NB4 (cell line): ENCODE measurements around the gene RRAS2.
"Not testable (repeated sequence)": the region's sequence is repeated elsewhere in the genome, so short reads cannot be mapped to it uniquely, and the experiment has no call there.

Experiments used
- DNase-seq: peaks from one replicate; pipeline ENCODE4 v3.0.0; 2010; ENCODE audit warnings: low read depth
- H3K4me3 ChIP-seq: one replicate; pipeline ENCODE4 v1.5.1; 2011; ENCODE audit warnings: mild to moderate bottlenecking, low read depth, low read length, moderate library complexity
- CTCF ChIP-seq: IDR thresholded peaks from one replicate; pipeline ENCODE4 v1.5.1; 2012; ENCODE audit warnings: low read depth, low read length
- MAX ChIP-seq: IDR thresholded peaks from 2 replicates; pipeline ENCODE4 v1.6.1; 2011; ENCODE audit warnings: low read depth, low read length
- MYC ChIP-seq: IDR thresholded peaks from 2 replicates; pipeline ENCODE4 v1.6.1; 2011; ENCODE audit warnings: low read depth, low read length
- POLR2A ChIP-seq: IDR thresholded peaks from 2 replicates; pipeline ENCODE4 v1.6.1; 2011; ENCODE audit warnings: mild to moderate bottlenecking; ENCODE audit not compliant: insufficient read length; ENCODE audit errors: extremely low read depth

The RRAS2 gene

GRCh38 chr11:14300661-14301304 lies 58.2 kb downstream of the RRAS2 start:
- no peak overlapping the region for H3K4me3 ChIP-seq
- DNase-seq = peak; percentile 66
- TF ChIP-seq MYC (no peak), CTCF (peak; percentile 74)

DNA sequence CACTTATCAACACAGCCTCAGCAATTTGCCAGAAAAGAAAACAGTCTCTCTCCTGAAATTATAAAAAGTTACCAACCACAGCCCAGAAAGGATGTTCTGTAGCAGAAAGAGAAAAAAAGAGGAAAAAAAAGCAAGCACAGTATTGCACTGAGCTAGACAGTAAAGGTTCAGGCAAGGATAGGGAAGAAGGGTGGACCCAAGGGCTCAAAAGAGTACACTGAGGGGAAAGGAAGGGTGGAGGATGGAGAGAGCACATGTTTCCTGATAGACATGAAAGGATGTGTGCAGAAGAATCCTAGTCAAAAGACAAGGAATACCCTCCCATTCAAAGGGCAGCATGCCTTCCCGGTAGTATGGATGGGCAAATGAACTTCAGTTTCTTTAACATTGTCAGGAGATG lies 59.1 kb downstream of the RRAS2 start:
- no peak overlapping the region for H3K4me3 ChIP-seq
- DNase-seq = no peak
- TF ChIP-seq MYC (no peak), CTCF (no peak), MAX (no peak), POLR2A (no peak)

DNA sequence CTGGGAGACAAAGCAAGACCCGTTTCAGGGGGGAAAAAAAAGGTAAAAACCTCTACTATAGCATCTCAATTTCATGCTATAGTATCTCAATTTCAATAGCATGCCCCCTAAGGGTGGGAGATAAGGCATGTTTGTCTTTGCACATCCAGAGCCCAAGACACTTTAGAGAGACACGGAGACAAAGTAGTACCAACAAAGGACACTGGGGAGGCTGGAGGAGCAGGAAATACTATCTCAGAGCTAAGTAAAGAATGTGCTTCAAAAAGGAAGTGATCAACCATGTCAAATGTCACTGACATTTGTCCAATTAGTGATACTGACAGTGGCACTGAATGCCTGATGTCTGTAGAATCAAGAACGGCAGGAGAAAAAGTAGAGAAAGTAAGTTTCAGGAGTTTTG lies 68.6 kb downstream of the RRAS2 start:
- TF ChIP-seq POLR2A = no peak
- no peak for TF ChIP-seq MYC
- TF ChIP-seq MAX = no peak
- no peak for TF ChIP-seq CTCF
- H3K4me3 ChIP-seq = no peak overlapping the region
- no peak for DNase-seq

- no peak for TF ChIP-seq MAX
- DNase-seq = no peak
- no peak overlapping the region for H3K4me3 ChIP-seq
These were observed 70.6 kb downstream of the RRAS2 start for GRCh38 chr11:14288189-14288935.

DNA sequence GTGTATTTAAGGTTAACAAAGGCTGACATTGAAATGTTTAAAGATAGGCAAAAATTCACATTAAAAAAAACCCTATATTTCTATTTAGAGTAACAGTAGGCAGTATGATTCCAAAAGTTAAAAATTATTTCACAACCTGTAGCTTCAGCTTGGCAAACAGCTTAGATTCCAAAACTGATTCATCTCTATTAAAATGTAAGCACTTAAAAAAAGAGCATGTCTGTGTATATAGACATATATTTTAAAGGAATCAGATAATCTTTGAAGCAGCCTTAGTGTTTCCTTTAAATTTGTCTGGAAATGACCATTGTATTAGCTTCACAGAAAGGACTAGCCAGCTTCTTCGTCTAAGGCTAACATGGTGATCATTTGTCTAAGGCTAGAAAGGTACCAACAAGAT lies 80.1 kb downstream of the RRAS2 start:
- not testable (repeated sequence) for H3K4me3 ChIP-seq, DNase-seq

DNA sequence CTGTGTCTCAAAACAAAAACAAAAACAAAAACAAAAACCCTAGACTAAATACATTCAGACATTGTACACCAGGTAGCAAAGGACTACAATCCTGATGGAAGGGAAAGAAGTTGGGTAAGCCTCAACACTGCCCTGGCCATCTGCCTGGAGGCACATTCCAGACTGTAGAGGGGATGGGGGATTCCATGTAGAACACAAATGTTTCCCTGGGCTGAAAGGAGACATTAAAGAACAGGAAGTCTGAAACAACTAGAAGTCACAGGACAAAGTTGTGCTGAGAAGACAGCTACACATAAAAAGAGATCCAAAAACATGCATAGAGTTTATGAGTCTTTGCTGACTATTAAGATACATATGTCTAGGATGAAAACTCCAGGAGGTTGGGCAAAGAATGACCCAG lies 83.9 kb downstream of the RRAS2 start:
- TF ChIP-seq CTCF (no peak), POLR2A (no peak), MYC (no peak), MAX (no peak)
- H3K4me3 ChIP-seq = no peak overlapping the region
- DNase-seq = no peak

GRCh38 chr11:14273895-14274294 lies 85.1 kb downstream of the RRAS2 start:
- no peak overlapping the region for H3K4me3 ChIP-seq
- no peak for TF ChIP-seq POLR2A
- TF ChIP-seq MYC = no peak
- TF ChIP-seq CTCF = no peak
- TF ChIP-seq MAX = no peak

More at GRCh38 chr11:14273895-14274294, 85.1 kb downstream of the RRAS2 start:
- no peak for DNase-seq
